Stimulated activated naive CD8-positive, alpha-beta T cell treated with anti-CD3 and anti-CD28 coated beads, Interleukin-15, Interleukin-2, amounts not matched to agents 100 U/mL and 50 U/mL, for 24 hours (primary cell): Measurements from ENCODE around the gene PLEK2.

Experiments used
- ATAC-seq: fragments of 150-1000 bp; cut with Tn5 transposase; one replicate; pipeline ENCODE4 v1.10.0; 2021
- DNase-seq: peaks from one replicate; pipeline ENCODE4 v3.0.0; 2021

Gene PLEK2

DNA sequence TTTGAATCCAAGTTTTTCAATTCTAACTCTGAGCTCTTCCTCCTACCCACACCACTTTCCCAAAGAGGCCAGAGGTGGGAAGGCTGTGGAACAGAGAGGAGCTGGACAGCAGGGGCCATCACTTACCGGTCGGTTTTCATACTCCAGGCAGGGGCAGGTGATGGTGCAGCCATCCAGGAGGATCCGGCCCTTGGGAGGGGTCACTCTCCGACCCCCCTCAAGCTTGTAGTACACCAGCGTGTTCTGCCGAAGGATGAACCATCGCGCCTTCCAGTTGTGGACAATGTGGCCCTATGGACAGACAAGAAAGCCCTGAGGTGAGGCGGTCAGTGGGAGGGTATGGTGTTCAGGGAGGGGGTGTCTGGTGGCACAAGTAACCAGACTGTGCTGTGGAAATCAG lies 14.4 kb downstream of the PLEK2 start:
- no peak for DNase-seq
- ATAC-seq, result no peak

DNA sequence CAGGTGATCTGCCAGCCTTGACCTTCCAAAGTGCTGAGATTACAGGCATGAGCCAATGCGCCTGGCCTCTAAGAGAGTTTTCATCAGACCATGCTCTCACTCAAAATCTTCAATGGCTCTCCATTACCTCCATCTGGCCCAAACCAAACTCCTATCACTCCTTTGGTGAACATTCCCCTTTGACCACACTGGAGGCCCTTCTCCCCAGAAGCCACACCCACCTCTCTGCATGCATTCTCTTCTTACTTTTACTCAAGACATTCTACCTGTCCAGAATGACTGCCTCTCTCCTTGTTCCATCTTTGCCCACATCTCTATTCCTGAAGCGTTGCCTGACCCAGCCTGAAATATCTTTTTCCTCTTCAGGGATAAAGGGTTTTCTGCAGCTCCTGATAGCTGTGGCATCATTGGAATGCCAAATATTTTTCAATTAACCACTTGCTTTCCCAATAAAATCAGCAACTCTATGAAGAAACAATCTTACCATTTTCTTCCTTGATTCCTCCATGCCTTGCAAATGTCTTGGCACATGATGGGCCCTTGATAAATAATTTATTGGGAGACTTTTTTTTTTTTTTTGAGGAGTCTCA lies 15.5 kb downstream of the PLEK2 start:
- no peak for DNase-seq
- ATAC-seq, result no peak

DNA sequence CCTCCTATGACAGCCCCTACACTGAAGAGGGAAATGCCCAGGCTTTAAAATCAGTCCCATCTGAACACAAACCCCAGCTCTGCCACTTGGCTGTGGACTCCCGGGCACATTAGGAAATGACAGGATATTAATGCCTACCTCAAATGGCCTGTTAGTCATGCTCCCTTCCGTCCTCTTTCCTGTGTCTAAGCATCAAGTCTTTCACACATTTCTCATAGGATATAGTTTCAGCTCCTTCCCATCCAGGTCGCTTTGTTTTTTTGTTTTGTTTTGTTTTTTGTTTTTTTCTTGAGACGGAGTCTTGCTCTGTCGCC lies 16.1 kb downstream of the PLEK2 start:
- DNase-seq (no peak), ATAC-seq (no peak)

- ATAC-seq, result no peak
- no peak for DNase-seq
Measured at GRCh38 chr14:67395086-67395875, 16.7 kb downstream of the PLEK2 start.

DNA sequence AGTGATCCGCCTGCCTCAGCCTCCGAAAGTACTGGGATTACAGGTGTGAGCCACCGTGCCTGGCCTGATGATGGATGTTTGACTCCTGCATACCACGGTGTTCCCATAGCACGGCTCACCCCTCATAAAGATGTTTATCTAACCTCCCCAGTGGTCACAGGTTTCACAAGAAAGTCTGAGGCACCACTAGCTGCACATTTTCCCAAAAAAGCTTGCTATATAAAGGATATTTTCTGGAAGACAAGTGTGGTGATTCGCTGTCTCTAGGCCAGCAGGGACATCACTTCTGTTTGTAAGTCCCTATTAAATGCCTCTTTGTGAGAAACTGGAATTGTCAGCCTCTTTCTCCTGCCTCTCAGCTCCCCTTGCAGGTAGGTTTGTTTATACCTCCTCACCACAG lies 18.3 kb downstream of the PLEK2 start:
- ATAC-seq (no peak), DNase-seq (no peak)

- DNase-seq, result no peak
Measured at GRCh38 chr14:67392800-67393199, 19.2 kb downstream of the PLEK2 start.

GRCh38 chr14:67392123-67392522 lies 19.8 kb downstream of the PLEK2 start:
- no peak for ATAC-seq
- DNase-seq, result no peak

More at GRCh38 chr14:67392800-67393199, 19.2 kb downstream of the PLEK2 start:
- ATAC-seq, result no peak

DNA sequence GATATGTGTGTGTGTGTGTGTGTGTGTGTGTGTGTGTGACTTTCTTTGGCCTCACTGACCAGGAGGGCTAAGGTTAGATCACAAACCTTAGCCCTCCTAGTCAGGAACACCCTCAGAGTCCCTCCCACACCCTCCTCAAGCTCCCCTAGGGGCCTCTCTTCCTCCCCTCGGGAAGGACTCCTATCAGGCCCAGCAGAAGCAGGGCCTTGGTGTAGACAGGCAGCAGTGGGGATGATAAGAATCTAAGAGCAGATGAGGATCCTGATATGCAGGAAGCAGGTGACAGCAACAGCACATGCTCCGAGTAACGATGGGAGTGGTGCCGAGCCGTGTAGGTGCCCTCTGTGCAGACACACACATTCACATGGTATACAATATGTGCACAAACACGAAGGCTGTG lies 20.7 kb downstream of the PLEK2 start:
- DNase-seq (no peak), ATAC-seq (no peak)

DNA sequence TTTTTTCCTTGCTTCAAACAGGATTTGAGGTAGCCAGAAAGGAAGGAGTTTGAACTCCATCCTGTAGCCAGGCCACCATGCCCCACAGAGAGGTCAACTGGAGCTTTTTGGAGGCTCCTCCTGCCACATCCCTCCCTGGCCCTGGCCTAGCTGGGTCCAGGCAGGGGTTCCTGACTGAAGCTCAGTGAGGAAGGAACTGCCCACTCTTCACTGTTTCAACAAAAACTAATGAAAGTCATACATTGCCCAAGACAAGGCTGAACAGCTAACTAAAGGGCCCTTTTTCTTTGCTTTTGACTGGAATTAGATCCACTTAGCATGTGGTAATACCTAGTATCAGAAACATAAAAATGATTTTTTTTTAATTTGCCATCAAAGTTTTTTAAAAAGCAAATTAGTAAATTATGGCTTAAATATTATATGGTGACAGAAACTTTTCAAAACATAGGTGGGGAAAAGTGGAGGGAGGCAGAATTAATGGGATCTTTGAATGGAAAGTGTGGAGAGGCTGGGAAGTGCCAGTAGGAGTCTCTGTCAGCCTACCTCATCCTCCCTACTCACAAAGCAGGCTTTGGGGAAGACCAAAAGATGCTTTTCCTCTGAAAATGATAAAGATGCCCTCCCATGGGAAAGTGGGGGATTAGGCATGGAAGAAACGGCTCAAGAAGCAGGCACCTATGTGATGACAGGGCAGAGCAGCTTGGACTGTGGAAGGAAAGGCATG lies 22.0 kb downstream of the PLEK2 start:
- no peak for ATAC-seq

GRCh38 chr14:67389275-67389674 lies 22.7 kb downstream of the PLEK2 start:
- ATAC-seq (no peak), DNase-seq (no peak)

More for the DNA sequence above, 22.0 kb downstream of the PLEK2 start:
- no peak for DNase-seq

GRCh38 chr14:67387195-67387594 lies 24.8 kb downstream of the PLEK2 start:
- DNase-seq, result no peak
- ATAC-seq, result peak; percentile 14

GRCh38 chr14:67385618-67386017 lies 26.3 kb downstream of the PLEK2 start:
- DNase-seq, result no peak
- no peak for ATAC-seq

DNA sequence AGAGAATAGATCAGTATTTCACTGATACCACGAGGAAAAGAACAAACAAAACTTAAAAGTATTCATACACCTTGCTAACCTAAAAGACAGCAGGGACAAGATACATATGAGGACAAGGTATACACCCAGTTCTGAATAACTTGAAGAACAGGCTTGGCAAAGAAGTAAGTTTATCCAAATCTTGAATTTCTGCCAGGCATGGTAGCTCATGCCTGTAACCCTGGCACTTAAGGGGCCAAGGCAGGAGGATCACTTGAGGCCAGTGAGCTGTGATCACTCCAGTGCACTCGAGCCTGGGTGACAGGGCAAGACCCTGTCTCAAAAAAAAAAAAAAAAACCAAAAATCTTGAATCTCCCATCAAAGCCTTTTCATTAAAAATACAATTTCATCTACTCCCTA lies 26.8 kb downstream of the PLEK2 start:
- ATAC-seq (no peak), DNase-seq (no peak)

DNA sequence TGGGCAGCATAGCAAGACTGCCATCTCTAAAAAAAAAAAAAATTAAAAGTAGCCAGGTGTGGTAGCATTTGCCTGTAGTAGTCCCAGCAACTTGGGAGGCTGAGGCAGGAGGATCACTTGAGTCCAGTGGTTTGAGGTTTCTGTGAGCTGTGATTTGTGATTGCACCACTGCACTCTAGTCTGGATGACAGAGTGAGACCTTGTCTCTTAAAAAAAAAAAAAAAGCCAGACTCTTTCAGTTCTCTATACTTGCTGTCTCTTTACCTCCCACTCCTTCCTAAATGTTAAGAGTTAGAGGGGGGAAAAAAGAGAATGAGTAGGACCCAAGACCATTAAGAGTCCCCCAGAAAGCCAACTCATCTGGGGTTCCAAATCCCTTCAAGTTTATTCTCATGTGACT lies 34.0 kb downstream of the PLEK2 start:
- ATAC-seq (no peak), DNase-seq (no peak)

GRCh38 chr14:67373347-67373746 lies 38.6 kb downstream of the PLEK2 start:
- peak; percentile 83 for ATAC-seq

GRCh38 chr14:67372833-67373232 lies 39.1 kb downstream of the PLEK2 start:
- ATAC-seq (no peak), DNase-seq (no peak)

More at GRCh38 chr14:67373347-67373746, 38.6 kb downstream of the PLEK2 start:
- DNase-seq, result no peak

GRCh38 chr14:67371247-67372148 lies 40.5 kb downstream of the PLEK2 start:
- no peak for ATAC-seq
- DNase-seq, result no peak

- DNase-seq (no peak), ATAC-seq (peak; percentile 47)
Measured at GRCh38 chr14:67370830-67371229, 41.1 kb downstream of the PLEK2 start.

DNA sequence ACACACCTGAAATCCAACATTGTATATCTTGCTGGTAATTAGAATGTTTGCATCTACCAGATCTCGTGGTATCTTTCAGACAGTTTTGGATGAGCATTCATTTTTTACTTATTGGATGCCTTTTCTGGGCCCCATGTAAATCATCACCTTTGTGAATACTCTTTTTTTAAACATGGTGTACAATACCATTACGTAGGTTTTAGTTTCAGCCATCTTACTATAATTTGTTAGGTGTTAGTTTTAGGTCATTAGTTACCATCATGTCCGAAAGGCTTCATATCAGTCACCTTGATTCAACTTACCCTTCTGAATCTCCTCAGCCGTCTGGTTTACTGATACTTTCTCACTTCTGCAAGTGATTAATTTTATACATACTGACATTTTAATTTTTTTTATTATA lies 46.5 kb downstream of the PLEK2 start:
- ATAC-seq, result no peak
- no peak for DNase-seq

- ATAC-seq, result peak; percentile 4
Measured at GRCh38 chr14:67360470-67361206, 51.3 kb downstream of the PLEK2 start.

DNA sequence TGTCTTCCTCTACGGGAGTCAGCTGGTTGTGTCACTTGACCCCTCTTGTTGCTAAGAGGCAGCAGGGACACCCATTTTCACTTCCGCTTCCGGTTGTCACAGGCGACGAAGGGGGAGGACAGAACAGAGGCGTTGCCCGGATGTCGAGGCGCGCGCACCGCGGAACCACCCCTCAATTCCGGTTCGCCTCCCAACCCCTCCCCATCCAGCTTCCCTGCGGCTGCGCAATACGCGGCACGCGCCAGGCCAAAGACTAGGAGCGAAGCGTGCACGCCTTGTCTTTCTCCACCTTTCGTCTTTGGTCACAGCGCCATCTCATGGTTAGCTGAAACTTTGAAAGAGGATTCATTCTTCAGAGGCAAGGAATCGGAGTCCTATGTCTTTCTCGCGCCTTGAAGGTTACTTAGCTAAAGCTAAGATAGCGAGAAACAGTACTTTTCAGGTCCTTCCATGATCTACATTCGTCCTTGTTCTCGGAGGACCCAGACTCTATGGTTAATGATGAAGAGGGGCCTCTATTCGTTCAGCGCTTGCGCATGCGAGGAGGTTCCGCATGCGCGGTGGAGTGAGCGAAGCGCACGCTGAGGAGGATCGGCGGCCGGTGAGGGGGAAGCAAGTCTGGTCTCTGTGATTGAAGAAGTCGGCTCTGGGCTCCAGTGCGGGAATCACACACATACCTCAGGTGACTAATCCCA lies 52.0 kb downstream of the PLEK2 start, which contains the start of the genes ATP6V1D and EIF2S1:
TSS of gene ATP6V1D (minus strand) at position 30 of the 695 bp plus-strand sequence. CDS start 106 bp downstream, outside the sequence.
TSS of gene EIF2S1 (plus strand) at position 554 of the 695 bp plus-strand sequence. CDS start 4,440 bp downstream, outside the sequence.
- ATAC-seq (peak; percentile 95), DNase-seq (peak; percentile 99)

More at GRCh38 chr14:67360470-67361206, 51.3 kb downstream of the PLEK2 start:
- no peak for DNase-seq
